Lung (tissue), 16 donors: ENCODE results near the gene PTPRH. TPM values are rescaled to one million over a fixed set of nuclear protein-coding genes. Genes with fewer than 3 reads are reported as not detected.

Experiments used
- ATAC-seq: fragments of 200-7000 bp; cut with Tn5 transposase; one replicate; pipeline ENCODE4 v1.9.1; 2020; ENCODE audit warnings: moderate number of reproducible peaks; ENCODE audit not compliant: insufficient read depth, low FRiP score
- DNase-seq, 3 donors: peaks; one replicate each; pipeline ENCODE4 v3.0.0-alpha.2; 2013 to 2017
- H3K27ac ChIP-seq, 2 donors: one replicate each; pipeline ENCODE4 v1.5.1; 2013; ENCODE audit warnings: mild to moderate bottlenecking in 2 of 2, moderate library complexity in 2 of 2, control low read depth in 1 of 2, inconsistent platforms in 1 of 2, low read depth in 1 of 2, low read length in 1 of 2
- H3K27me3 ChIP-seq, 3 donors: one replicate each; pipeline ENCODE4 v1.5.1; 2013; ENCODE audit warnings: low read length in 2 of 3; ENCODE audit not compliant: control insufficient read depth in 3 of 3, insufficient read depth in 3 of 3
- H3K36me3 ChIP-seq, 4 donors: one replicate each; pipeline ENCODE4 v1.5.1; 2013; ENCODE audit warnings: low read length in 4 of 4, mild to moderate bottlenecking in 1 of 4, moderate library complexity in 1 of 4; ENCODE audit not compliant: control insufficient read depth in 4 of 4, insufficient read depth in 4 of 4
- H3K4me1 ChIP-seq, 5 donors: one replicate each; pipeline ENCODE4 v1.5.1; 2013; ENCODE audit warnings: low read length in 5 of 5, mild to moderate bottlenecking in 2 of 5, moderate library complexity in 1 of 5; ENCODE audit not compliant: control insufficient read depth in 5 of 5, insufficient read depth in 5 of 5
- H3K4me3 ChIP-seq: one replicate; pipeline ENCODE4 v1.5.1; 2013; ENCODE audit warnings: mild to moderate bottlenecking, control low read depth, moderate library complexity
- H3K9ac ChIP-seq, 2 donors: one replicate each; pipeline ENCODE4 v1.5.1; 2013; ENCODE audit warnings: low read length in 2 of 2, control low read depth in 1 of 2; ENCODE audit not compliant: insufficient read depth in 1 of 2
- H3K9me3 ChIP-seq, 4 donors: one replicate each; pipeline ENCODE4 v1.5.1; 2013; ENCODE audit warnings: low read length in 3 of 4, mild to moderate bottlenecking in 1 of 4, moderate library complexity in 1 of 4; ENCODE audit not compliant: control insufficient read depth in 4 of 4, insufficient read depth in 3 of 4
- WGBS, 2 donors: extraction: QIAGEN DNeasy Blood & Tissue Kit; methylation state at CpG; one replicate each; pipeline ENCODE4 v1.1.7; 2013; 5-methylcytosine and 5-hydroxymethylcytosine counted together
- long read RNA-seq, 5 donors: transcript quantifications; one replicate each; lab custom pipeline, GENCODE V29; 2026
- polyA plus RNA-seq, 2 donors: library from polyadenylated mRNA; stranded (reverse); fragments of 200-250 nt; gene quantifications; one replicate each; pipeline ENCODE4 v1.2.1, GENCODE V29; 2013
- total RNA-seq, 2 donors: library from RNA; depleted of rRNA in 1 of 2; stranded (reverse); fragments of >200 nt in 1 of 2; gene quantifications; one replicate each; pipeline ENCODE4 v1.2.1, GENCODE V29; 2014 to 2021
- TF ChIP-seq, protein P1 (sequence below): IDR thresholded peaks from 2 replicates; pipeline ENCODE4 v1.5.1; 2012; ENCODE audit warnings: mild to moderate bottlenecking; ENCODE audit errors: control extremely low read depth, extremely low read depth
- donor health status: control.
- donor health status: control.
- donor health status: Bipolar disorder and iron deficiency.
- donor health status: healthy.
- donor health status: DM: yes; HTN: yes; CAD: no.

The PTPRH gene, protein sequence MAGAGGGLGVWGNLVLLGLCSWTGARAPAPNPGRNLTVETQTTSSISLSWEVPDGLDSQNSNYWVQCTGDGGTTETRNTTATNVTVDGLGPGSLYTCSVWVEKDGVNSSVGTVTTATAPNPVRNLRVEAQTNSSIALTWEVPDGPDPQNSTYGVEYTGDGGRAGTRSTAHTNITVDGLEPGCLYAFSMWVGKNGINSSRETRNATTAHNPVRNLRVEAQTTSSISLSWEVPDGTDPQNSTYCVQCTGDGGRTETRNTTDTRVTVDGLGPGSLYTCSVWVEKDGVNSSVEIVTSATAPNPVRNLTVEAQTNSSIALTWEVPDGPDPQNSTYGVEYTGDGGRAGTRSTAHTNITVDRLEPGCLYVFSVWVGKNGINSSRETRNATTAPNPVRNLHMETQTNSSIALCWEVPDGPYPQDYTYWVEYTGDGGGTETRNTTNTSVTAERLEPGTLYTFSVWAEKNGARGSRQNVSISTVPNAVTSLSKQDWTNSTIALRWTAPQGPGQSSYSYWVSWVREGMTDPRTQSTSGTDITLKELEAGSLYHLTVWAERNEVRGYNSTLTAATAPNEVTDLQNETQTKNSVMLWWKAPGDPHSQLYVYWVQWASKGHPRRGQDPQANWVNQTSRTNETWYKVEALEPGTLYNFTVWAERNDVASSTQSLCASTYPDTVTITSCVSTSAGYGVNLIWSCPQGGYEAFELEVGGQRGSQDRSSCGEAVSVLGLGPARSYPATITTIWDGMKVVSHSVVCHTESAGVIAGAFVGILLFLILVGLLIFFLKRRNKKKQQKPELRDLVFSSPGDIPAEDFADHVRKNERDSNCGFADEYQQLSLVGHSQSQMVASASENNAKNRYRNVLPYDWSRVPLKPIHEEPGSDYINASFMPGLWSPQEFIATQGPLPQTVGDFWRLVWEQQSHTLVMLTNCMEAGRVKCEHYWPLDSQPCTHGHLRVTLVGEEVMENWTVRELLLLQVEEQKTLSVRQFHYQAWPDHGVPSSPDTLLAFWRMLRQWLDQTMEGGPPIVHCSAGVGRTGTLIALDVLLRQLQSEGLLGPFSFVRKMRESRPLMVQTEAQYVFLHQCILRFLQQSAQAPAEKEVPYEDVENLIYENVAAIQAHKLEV
- 1 to 10 TPM in 1 of 2 donors, under 1 TPM in 1; 0.37 to 1.3 TPM for total RNA-seq
- polyA plus RNA-seq: under 1 TPM; 0.22 to 0.65 TPM
- long read RNA-seq, donor 1: 0 reads
- long read RNA-seq, donor 2: 0 reads
- long read RNA-seq, donor 3: 0 reads
- long read RNA-seq, donor 4: 0 reads
- long read RNA-seq, donor 5: 0 reads

DNA sequence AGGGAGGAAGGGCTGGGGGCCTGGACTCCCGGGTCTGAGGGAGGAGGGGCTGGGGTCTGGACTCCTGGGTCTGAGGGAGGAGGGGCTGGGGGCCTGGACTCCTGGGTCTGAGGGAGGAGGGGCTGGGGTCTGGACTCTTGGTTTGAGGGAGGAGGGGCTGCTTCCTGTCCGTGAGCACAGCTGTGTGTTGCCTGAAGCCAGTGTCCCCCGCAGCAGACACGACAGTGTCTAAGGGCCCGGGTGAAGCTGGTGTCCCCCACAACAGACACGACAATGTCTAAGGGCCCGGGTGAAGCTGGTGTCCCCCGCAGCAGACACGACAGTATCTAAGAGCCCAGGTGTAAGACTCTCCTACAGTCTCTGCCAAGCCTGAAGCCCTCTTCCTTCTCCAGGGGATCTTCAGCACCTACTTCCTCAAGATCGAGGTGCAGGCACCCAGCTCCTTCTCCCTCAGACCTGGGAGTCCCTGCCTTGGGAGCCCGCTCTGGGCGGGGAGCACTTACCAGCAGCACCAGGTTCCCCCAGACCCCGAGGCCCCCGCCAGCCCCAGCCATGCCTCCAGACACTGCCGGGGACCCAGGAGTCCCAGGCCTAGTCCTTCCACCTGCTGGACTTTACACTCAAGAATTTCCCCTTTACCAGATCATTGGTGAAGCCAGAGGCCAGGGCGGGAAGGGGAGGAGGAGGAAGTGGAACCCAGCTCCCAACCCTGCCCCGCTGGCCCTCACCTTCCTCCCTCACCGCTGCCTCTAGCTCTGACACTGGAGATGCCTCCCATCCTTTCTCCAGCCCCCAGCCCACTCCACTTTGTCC lies at the start of gene PTPRH:
Gene PTPRH (minus strand): TSS at position 622 of the 813 bp plus-strand sequence. CDS start 68 bp downstream, at position 554.
- H3K4me3 ChIP-seq: no peak within 1 kb of the TSS
- H3K27me3 ChIP-seq: no peaks in the 10 kb centered on the region
- H3K36me3 ChIP-seq: no peaks in the 10 kb centered on the region
- 47 to 52% methylated on average over 17 of the region's 18 CpGs for WGBS, 2 donors
- peak within 1 kb of the TSS in 1 of 2 donors; percentile 84 for H3K27ac ChIP-seq
- H3K4me1 ChIP-seq: peaks cover 0 to 7% (median 0%) of the 10 kb centered on the region in 5 donors
- no peak within 1 kb of the TSS for H3K9ac ChIP-seq
- TF ChIP-seq, protein P1, sequence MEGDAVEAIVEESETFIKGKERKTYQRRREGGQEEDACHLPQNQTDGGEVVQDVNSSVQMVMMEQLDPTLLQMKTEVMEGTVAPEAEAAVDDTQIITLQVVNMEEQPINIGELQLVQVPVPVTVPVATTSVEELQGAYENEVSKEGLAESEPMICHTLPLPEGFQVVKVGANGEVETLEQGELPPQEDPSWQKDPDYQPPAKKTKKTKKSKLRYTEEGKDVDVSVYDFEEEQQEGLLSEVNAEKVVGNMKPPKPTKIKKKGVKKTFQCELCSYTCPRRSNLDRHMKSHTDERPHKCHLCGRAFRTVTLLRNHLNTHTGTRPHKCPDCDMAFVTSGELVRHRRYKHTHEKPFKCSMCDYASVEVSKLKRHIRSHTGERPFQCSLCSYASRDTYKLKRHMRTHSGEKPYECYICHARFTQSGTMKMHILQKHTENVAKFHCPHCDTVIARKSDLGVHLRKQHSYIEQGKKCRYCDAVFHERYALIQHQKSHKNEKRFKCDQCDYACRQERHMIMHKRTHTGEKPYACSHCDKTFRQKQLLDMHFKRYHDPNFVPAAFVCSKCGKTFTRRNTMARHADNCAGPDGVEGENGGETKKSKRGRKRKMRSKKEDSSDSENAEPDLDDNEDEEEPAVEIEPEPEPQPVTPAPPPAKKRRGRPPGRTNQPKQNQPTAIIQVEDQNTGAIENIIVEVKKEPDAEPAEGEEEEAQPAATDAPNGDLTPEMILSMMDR: no peak
- ATAC-seq (no peak), DNase-seq (no peak)
- H3K9me3 ChIP-seq: peaks cover 0 to 8% (median 4%) of the 10 kb centered on the region in 4 donors

DNA sequence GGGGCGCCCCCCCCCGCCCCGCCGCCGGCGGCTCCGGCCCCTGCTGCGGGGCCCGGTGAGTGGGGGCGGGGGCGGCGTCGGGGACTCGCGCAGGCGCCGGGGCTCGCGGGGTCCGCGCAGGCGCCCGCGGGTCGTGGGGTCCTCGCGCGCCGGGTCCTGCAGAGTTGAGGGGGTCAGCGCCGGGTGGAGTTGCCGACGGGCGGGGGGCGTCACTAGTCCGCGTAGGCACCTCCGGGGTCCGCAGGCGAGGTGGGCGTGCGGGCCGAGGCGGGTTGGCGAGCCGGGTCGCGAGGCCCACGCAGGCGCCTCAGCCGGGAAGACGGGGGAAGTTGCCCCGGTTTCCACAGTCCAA lies 49.2 kb upstream of the PTPRH start:
- peak; percentile 3 for ATAC-seq
- Histone ChIP-seq H3K4me3 (peak overlapping the region; percentile 96), H3K27ac (peak overlapping the region; percentile 86 to 92), H3K27me3 (no peaks in the 10 kb centered on the region), H3K9me3 (no peaks in the 10 kb centered on the region), H3K9ac (peak overlapping the region in 1 of 2 donors; percentile 61), H3K36me3 (peaks cover 0 to 6% (median 1%) of the 10 kb centered on the region in 4 donors), H3K4me1 (peaks cover 9 to 39% (median 15%) of the 10 kb centered on the region in 5 donors)
- TF ChIP-seq, protein P1: no peak
- no peak for DNase-seq
- WGBS, 2 donors: 0 to 1% methylated on average over 30 to 52 of the region's 53 CpGs
